NK-92 (cell line): ENCODE measurements around the gene CROCC.
"Not testable (repeated sequence)": the region's sequence is repeated elsewhere in the genome, so short reads cannot be mapped to it uniquely, and the experiment has no call there.

Source experiments
- DNase-seq: peaks from one replicate; lab custom pipeline; 2025; ENCODE audit not compliant: unreplicated experiment; lab: John Stamatoyannopoulos, UW

The CROCC gene

GRCh38 chr1:16914928-16915626 is 6.7 kb upstream of the CROCC start:
- not testable (repeated sequence) for DNase-seq

DNA sequence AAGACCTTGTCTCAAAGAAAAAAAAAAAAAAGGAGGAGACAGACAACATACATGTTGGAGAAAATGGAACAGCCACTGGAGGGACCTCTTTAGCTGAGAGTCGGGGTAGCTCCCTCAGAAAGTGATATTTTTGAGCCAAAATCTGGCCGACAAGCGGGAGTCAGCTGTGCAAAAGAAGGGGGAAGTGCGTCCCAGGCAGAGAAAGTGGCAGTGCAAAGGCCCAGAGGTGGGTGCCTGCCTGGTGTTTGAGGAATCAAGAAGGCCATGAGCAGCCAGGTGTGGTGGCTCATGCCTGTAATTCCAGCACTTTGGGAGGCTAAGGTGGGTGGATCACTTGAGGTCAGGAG is 6.1 kb upstream of the CROCC start:
- DNase-seq: no peak

DNA sequence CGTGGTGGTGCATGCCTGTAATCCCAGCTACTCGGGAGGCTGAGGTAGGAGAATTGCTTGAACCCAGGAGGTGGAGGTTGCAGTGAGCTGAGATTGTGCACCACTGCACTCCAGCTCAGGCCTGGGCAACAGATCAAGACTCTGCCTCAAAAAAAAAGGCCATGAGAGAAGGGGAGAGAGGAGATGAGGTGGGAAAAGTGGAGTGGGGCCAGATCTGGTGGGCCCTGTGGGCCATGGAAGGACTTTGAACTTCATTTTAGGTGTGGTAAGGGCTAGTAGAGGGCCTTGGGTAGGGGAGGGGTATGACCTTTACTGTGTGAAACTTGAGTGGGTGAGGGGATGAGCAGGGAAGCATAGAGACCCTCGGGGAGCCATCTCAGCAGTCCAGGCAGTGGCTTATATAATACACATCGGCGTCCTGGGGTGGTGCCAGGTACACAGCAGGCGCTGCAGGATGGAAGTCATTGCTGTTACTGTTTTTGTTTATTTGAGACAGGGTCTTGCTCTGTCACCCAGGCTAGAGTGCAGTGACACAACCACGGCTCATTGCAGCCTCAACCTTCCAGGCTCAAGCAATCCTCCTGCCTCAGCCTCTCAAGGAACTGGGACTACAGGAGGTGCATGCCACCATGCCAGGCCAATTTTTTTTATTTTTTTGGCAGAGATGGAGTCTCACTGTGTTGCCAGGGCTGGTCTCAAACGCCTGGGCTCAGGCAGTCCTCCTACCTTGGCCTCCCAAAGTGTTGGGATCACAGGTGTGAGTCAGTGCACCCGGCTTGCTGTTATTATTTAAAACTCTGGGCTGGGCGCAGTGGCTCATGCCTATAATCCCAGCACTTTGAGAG is 5.5 kb upstream of the CROCC start:
- not testable (repeated sequence) for DNase-seq

GRCh38 chr1:16918371-16918770 is 3.4 kb upstream of the CROCC start:
- no peak for DNase-seq

DNA sequence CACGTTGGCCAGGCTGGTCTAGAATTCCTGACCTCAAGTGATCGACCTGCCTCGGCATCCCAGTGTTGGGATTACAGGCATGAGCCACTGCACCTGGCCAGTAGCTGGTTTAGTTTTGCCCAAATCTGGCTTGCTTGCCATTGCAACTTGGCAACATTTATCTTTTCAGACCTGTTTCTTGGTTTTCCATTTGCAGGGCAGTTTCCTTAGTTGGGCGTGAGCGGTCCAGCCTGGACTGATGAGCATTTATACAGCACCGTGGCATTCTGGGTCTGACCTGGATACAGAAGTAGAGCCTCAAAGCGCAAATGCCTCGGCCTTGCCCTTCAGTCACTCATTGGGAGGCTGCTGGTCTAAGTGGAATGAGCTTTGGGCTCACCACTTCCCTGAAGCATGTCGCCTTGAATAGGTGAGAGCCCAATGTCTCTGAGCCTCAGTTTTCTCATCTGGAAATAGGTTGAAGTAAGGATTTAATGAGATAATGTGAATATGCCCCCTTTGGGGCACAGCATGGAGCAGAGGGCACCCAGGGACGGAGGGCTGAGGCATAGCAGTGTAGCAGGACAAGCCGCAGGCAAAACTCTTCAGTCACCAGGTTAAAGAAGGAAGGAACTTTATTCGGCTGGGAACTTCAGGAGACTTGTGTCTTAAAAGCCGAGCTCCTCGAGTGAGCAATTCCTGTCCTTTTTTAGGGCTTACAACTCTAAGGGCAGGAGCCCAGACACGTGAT is 2.6 kb upstream of the CROCC start:
- DNase-seq: not testable (repeated sequence)

GRCh38 chr1:16920951-16921350 is 780 bp upstream of the CROCC start:
- DNase-seq: no peak

GRCh38 chr1:16922466-16922865 is 735 bp downstream of the CROCC start:
- no peak for DNase-seq

DNA sequence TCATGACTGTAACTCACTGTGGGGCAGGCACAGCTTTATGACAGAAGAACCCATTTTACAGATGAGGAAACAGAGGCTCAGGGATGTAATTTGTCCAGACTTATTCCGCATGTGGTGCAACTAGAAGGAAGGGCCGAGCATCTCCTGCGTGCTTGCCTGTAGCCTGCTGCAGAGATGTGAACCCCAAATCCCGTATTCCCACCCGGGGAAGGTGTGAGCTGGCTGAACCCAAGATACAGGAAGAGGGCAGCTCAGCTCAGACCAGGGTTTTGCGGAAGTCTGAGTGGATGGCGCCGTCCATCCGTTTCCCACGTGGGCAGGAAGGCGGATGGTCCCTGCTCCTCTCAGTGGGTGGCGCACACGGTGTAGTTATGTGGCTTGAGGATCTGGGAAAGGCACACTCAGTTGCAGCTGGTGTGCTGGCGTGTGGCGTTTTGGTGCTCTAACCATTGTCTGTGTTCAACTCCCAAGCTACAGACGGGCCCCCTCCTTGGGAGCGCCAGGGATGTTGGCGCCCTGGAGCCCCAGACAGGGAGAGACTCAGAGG is 1.2 kb downstream of the CROCC start:
- no peak for DNase-seq

DNA sequence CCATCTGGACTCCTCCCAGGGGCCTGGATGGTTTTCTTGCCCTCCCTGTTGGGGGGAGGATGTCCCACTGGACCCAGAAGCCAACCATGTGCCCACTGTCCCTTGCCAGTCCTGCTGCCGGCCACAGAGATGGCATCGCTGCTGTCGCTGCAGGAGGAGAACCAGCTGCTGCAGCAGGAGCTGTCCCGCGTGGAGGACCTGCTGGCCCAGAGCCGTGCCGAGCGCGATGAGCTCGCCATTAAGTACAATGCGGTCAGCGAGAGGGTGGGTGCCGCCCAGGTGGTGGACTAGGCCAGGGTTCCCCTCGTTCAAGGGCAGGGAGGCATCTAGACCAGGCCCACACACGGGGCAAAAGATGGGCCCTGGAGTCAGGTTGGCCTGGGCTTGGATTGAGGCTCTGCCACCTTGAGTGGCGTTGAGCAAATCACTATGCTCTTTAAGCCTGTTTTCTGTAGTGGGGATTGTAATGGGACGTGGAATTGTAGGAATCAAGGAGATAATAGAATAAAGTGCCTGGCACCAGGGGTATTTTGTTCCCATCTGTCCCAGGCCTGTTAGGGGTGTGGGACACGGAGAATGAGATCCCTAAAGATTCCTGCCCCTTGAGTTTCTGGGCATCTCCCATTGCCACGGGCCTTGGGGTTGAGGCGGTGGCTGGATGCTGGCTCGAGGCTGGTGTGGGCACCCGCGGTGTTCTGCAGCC is 2.6 kb downstream of the CROCC start:
- DNase-seq: no peak

GRCh38 chr1:16924919-16925477 is 3.3 kb downstream of the CROCC start:
- no peak for DNase-seq

GRCh38 chr1:16925635-16926490 is 4.1 kb downstream of the CROCC start:
- no peak for DNase-seq

DNA sequence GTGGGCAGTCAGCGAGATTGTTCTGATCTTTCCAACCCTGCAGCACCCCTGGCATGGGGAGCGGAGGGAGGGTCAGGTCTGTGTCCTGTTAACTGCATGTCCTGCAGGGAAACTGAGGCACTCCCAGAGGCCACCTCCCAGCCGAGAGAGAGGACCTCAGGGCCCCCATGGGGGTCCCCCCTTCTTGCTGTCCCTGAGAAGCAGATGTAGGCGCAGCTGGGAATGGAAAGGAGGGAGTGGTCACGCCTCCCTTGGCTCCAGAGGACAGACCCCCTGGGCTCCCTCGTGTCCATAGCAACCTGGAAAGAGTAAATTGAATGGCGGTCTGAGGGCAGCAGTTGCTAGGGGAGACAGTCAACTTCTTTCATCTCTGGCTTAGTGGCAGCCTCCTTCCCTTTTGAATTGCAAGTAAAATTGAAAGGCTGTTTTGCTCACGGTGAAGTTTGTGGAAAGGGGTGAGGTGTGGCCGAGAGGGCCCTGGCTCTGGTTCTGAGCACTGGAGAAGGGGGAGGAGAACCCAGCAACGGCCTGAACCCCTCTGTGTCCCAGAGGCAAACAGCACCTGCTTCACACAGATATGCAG is 4.9 kb downstream of the CROCC start:
- no peak for DNase-seq

DNA sequence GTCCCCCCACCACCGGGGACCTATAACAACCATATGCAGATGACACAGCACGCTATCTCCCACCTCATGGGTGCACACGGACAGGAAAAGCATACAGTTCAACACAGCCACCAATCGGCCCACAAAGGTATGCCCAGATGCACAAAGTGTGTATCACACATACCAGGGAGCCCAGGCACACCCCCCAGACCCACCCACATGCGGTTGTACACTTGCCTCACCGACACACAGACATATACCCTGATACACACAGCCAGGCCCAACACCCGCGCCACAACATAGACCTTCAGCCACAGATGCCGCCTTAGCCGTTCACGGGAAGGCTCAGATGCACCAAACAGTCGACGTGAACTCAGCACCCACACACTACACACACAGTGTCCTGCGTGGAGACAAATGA is 5.5 kb downstream of the CROCC start:
- DNase-seq: no peak

- DNase-seq: no peak
Measured at GRCh38 chr1:16927711-16928485, 6.2 kb downstream of the CROCC start.

GRCh38 chr1:16929146-16930041 is 7.7 kb downstream of the CROCC start:
- not testable (repeated sequence) for DNase-seq

GRCh38 chr1:16931206-16931934 is 9.6 kb downstream of the CROCC start:
- DNase-seq: not testable (repeated sequence)

- not testable (repeated sequence) for DNase-seq
Measured at GRCh38 chr1:16933945-16934344, 12.2 kb downstream of the CROCC start.
